IPS-11a (cell line): Measurements from ENCODE around the gene WWC1.

ENCODE experiments used
- H3K4me3 ChIP-seq: one replicate; pipeline ENCODE4 v1.5.1; 2013; ENCODE audit warnings: low read depth, low read length, control low read depth

WWC1 gene

GRCh38 chr5:168291342-168291963, at the start of gene WWC1:
Gene WWC1, plus strand, starts transcription at chr5:168291645. Its CDS starts 508 bp downstream, at chr5:168292153.
- peak within 1 kb of the TSS; percentile 61 for H3K4me3 ChIP-seq

- H3K4me3 ChIP-seq, result no peak overlapping the region
These were observed 46.4 kb upstream of the WWC1 start for GRCh38 chr5:168244838-168245559.

GRCh38 chr5:168249923-168250322, 41.5 kb upstream of the WWC1 start:
- no peak overlapping the region for H3K4me3 ChIP-seq

GRCh38 chr5:168251259-168251658, 40.2 kb upstream of the WWC1 start:
- no peak overlapping the region for H3K4me3 ChIP-seq

GRCh38 chr5:168254013-168254693, 37.3 kb upstream of the WWC1 start:
- H3K4me3 ChIP-seq, result no peak overlapping the region

GRCh38 chr5:168260353-168261226, 30.9 kb upstream of the WWC1 start:
- H3K4me3 ChIP-seq, result no peak overlapping the region

GRCh38 chr5:168261227-168261571, 30.2 kb upstream of the WWC1 start:
- H3K4me3 ChIP-seq, result no peak overlapping the region

- no peak overlapping the region for H3K4me3 ChIP-seq
These were observed 29.3 kb upstream of the WWC1 start for GRCh38 chr5:168262042-168262743.

GRCh38 chr5:168263121-168263520, 28.3 kb upstream of the WWC1 start:
- no peak overlapping the region for H3K4me3 ChIP-seq

- H3K4me3 ChIP-seq, result no peak overlapping the region
These were observed 25.4 kb upstream of the WWC1 start for GRCh38 chr5:168266016-168266415.

- H3K4me3 ChIP-seq, result peak overlapping the region; percentile 39
These were observed 22.2 kb upstream of the WWC1 start for GRCh38 chr5:168268949-168269936.

GRCh38 chr5:168269937-168270330, 21.5 kb upstream of the WWC1 start:
- no peak overlapping the region for H3K4me3 ChIP-seq

GRCh38 chr5:168270476-168270875, 21.0 kb upstream of the WWC1 start:
- H3K4me3 ChIP-seq, result no peak overlapping the region

GRCh38 chr5:168273056-168273980, 18.1 kb upstream of the WWC1 start:
- H3K4me3 ChIP-seq, result no peak overlapping the region

GRCh38 chr5:168274406-168274805, 17.0 kb upstream of the WWC1 start:
- no peak overlapping the region for H3K4me3 ChIP-seq

- no peak overlapping the region for H3K4me3 ChIP-seq
These were observed 15.5 kb upstream of the WWC1 start for GRCh38 chr5:168275940-168276339.

GRCh38 chr5:168282120-168282519, 9.3 kb upstream of the WWC1 start:
- no peak overlapping the region for H3K4me3 ChIP-seq

- no peak overlapping the region for H3K4me3 ChIP-seq
These were observed 6.6 kb upstream of the WWC1 start for GRCh38 chr5:168284809-168285208.
